ENCODE data around the gene TNP1.

GRCh38 chr2:216855079-216855478 is 4.8 kb downstream of the TNP1 start:
- TF ChIP-seq POLR2AphosphoS5 (IDR thresholded peaks at IDR 0.05; ENCODE audit: insufficient read depth in 1 of 2, low read depth in 1 of 2) (no peak), POLR2A (IDR thresholded peaks at IDR 0.05) (no peak), CTCF (IDR thresholded peaks at IDR 0.05) (no peak)
